Epithelial cell of prostate (primary cell): Measurements from ENCODE around the gene ATXN1.
A peak's percentile ranks its signal among the peaks of the same experiment; 100 is the strongest.

Source experiments
- DNase-seq: peaks from one replicate; pipeline ENCODE4 v3.0.0-alpha.2; 2011; ENCODE audit warnings: low read depth, low spot score
- H3K27ac ChIP-seq: fragments of 450-650 bp; 2 replicates; pipeline ENCODE4 v1.5.1; 2017; ENCODE audit warnings: mild to moderate bottlenecking

The ATXN1 gene

GRCh38 chr6:16659466-16660156 is 101.6 kb downstream of the ATXN1 start:
- no peak overlapping the region for H3K27ac ChIP-seq
- DNase-seq, result no peak

- no peak overlapping the region for H3K27ac ChIP-seq
- no peak for DNase-seq
Measured at GRCh38 chr6:16658348-16659034, 102.8 kb downstream of the ATXN1 start.

GRCh38 chr6:16657768-16658167 is 103.5 kb downstream of the ATXN1 start:
- no peak for DNase-seq
- no peak overlapping the region for H3K27ac ChIP-seq

GRCh38 chr6:16656451-16656850 is 104.8 kb downstream of the ATXN1 start:
- DNase-seq, result no peak
- H3K27ac ChIP-seq, result no peak overlapping the region

- no peak overlapping the region for H3K27ac ChIP-seq
- no peak for DNase-seq
Measured at GRCh38 chr6:16654701-16655100, 106.6 kb downstream of the ATXN1 start.

GRCh38 chr6:16653226-16653625 is 108.0 kb downstream of the ATXN1 start:
- DNase-seq, result no peak
- H3K27ac ChIP-seq, result no peak overlapping the region

- H3K27ac ChIP-seq, result peak overlapping the region; percentile 24
- peak; percentile 78 for DNase-seq
Measured at GRCh38 chr6:16651871-16652270, 109.4 kb downstream of the ATXN1 start.

- DNase-seq, result no peak
- no peak overlapping the region for H3K27ac ChIP-seq
Measured at GRCh38 chr6:16649890-16650289, 111.4 kb downstream of the ATXN1 start.

- DNase-seq, result no peak
- no peak overlapping the region for H3K27ac ChIP-seq
Measured at GRCh38 chr6:16649241-16649640, 112.0 kb downstream of the ATXN1 start.

- no peak for DNase-seq
- no peak overlapping the region for H3K27ac ChIP-seq
Measured at GRCh38 chr6:16648003-16648402, 113.3 kb downstream of the ATXN1 start.

GRCh38 chr6:16647422-16647821 is 113.8 kb downstream of the ATXN1 start:
- no peak for DNase-seq
- no peak overlapping the region for H3K27ac ChIP-seq

GRCh38 chr6:16644540-16645250 is 116.6 kb downstream of the ATXN1 start:
- no peak for DNase-seq
- no peak overlapping the region for H3K27ac ChIP-seq

- DNase-seq, result peak; percentile 22
- H3K27ac ChIP-seq, result no peak overlapping the region
Measured at GRCh38 chr6:16639684-16640480, 121.4 kb downstream of the ATXN1 start.

- H3K27ac ChIP-seq, result no peak overlapping the region
- DNase-seq, result no peak
Measured at GRCh38 chr6:16637635-16638034, 123.6 kb downstream of the ATXN1 start.

GRCh38 chr6:16635810-16636602 is 125.3 kb downstream of the ATXN1 start:
- DNase-seq, result peak; percentile 58
- peak overlapping the region; percentile 29 for H3K27ac ChIP-seq

- DNase-seq, result no peak
Measured at GRCh38 chr6:16635291-16635809, 125.9 kb downstream of the ATXN1 start.

GRCh38 chr6:16634855-16635254 is 126.4 kb downstream of the ATXN1 start:
- no peak overlapping the region for H3K27ac ChIP-seq
- DNase-seq, result no peak

More at GRCh38 chr6:16635291-16635809, 125.9 kb downstream of the ATXN1 start:
- H3K27ac ChIP-seq, result peak overlapping the region; percentile 29

GRCh38 chr6:16633961-16634360 is 127.3 kb downstream of the ATXN1 start:
- DNase-seq, result no peak
- H3K27ac ChIP-seq, result no peak overlapping the region

- DNase-seq, result no peak
- no peak overlapping the region for H3K27ac ChIP-seq
Measured at GRCh38 chr6:16633465-16633864, 127.8 kb downstream of the ATXN1 start.
